COLO668 (cell line): Measurements from ENCODE around the gene BRSK2.
A peak's percentile ranks its signal among the peaks of the same experiment; 100 is the strongest.
"Not testable (repeated sequence)": the region's sequence is repeated elsewhere in the genome, so short reads cannot be mapped to it uniquely, and the experiment has no call there.

Source experiments
- DNase-seq: peaks from one replicate; lab custom pipeline; 2025; ENCODE audit not compliant: unreplicated experiment; lab: John Stamatoyannopoulos, UW

Gene BRSK2

DNA sequence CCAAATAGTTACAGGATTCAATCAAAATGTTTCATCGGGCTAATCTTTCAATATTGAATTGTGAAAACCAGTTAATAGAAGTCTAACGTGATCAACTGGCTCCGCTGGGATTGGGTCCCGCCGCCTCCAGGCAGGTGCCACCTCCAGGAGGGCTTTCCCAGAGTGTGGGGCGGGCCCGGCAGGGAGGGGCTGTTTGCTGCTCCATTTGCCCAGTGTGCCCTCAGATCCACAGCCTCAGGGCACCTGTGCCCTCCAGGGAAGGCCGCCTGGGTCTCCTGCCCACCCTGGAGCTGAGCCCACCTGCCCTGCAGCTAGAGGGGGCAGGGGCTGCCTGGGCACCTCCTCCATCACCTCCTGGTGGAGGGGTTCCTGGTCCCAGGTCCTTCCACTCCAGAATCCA is 17.9 kb downstream of the BRSK2 start:
- DNase-seq: no peak

DNA sequence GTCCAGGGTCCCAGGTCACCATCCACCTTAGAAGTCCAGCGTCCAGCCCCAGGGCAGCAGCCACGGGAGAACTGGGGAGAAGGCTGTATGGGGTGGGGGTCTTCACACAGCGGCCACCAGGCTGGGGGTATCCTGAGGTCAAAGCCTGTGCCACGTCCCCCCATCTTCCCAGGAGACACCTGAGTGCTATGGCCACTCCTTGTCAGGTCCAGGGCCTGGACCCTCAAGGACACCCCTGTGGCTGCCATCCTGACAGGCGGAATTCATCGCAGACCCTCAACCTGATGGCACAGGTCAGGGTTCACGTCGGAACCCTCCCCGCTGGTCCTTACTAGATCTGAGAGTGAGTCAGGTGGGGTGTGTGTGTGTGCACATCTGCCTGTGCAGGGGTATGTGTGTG is 18.6 kb downstream of the BRSK2 start:
- DNase-seq: no peak

GRCh38 chr11:1409108-1409851 is 19.5 kb downstream of the BRSK2 start:
- DNase-seq: no peak

DNA sequence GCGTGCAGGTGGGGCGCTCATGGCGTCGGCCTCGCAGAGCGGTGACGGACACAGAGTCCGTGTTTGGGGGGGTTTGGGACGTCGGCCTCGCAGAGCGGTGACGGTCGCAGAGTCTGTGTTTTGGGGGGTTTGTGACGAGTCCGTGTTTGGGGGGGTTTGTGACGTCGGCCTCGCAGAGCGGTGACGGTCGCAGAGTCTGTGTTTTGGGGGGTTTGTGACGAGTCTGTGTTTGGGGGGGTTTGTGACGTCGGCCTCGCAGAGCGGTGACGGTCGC is 20.1 kb downstream of the BRSK2 start:
- DNase-seq: not testable (repeated sequence)

- DNase-seq: no peak
Measured at GRCh38 chr11:1410366-1411291, 20.9 kb downstream of the BRSK2 start.

- DNase-seq: peak; percentile 31
Measured at GRCh38 chr11:1411301-1411700, 21.6 kb downstream of the BRSK2 start.

DNA sequence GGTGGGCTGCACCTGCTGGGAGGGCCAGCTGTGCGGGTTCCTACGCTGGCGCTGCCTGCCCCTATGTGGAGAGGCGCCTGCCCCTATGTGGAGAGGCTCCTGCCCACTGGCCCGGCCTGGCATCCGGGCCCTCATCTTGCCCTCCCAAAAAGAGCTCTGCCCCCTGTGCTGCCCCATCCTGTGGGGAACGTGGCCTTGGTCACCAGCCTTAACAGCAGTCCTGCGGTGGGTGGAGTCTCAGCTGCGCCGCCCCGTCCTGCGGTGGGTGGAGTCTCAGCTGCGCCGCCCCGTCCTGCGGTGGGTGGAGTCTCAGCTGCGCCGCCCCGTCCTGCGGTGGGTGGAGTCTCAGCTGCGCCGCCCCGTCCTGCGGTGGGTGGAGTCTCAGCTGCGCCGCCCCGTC is 22.0 kb downstream of the BRSK2 start:
- DNase-seq: not testable (repeated sequence)

DNA sequence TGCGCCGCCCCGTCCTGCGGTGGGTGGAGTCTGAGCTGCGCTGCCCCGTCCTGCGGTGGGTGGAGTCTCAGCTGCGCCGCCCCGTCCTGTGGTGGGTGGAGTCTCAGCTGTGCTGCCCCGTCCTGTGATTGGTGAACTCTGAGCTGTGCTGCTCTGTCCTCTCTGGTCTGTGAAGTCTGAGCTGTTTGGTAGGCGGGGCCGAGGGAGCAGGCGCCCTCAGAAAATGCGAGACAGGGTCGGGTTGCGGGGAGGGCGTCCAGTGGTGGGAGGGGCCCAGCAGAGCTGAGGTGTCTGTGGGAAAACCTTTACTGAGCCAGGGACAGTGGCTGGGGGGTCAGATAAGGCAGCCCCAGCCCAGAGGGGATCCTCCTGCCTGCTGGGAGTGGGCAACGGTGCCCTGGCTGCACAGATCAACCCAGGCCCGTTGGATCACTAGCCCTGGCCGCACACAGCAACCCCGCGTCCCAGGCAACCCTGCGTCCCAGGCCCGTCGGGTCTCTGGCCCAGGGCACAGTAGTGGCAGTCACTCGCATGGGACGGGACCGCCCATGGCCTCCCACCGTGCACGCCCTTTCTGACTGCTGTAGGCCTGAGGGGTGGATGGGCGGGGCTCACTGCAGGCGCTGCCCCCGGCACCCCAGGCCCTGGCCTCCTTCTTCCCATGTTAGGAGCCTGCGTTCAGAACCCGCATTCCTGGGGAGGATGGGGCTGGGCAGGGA is 22.8 kb downstream of the BRSK2 start:
- no peak for DNase-seq

DNA sequence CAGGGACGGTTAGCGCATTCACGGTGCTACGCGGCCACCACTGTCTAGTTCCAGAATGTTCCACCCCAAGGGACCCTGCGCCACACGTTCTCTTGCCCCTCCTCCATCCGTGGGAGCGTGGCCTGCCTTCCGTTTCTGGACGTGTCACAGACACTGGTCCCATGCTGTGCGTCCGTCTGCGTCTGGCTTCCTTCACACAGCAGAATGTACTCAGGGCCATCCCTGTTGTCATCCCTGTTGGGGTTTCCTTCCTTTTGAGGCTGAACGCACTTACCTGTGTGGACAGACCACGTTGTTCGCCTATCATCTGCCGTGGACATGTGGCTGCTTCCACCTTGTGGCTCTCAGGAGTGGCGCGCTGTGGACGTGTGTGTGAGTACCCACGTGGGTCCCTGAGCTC is 24.9 kb downstream of the BRSK2 start:
- no peak for DNase-seq

- DNase-seq: no peak
Measured at GRCh38 chr11:1415631-1416030, 25.9 kb downstream of the BRSK2 start.

DNA sequence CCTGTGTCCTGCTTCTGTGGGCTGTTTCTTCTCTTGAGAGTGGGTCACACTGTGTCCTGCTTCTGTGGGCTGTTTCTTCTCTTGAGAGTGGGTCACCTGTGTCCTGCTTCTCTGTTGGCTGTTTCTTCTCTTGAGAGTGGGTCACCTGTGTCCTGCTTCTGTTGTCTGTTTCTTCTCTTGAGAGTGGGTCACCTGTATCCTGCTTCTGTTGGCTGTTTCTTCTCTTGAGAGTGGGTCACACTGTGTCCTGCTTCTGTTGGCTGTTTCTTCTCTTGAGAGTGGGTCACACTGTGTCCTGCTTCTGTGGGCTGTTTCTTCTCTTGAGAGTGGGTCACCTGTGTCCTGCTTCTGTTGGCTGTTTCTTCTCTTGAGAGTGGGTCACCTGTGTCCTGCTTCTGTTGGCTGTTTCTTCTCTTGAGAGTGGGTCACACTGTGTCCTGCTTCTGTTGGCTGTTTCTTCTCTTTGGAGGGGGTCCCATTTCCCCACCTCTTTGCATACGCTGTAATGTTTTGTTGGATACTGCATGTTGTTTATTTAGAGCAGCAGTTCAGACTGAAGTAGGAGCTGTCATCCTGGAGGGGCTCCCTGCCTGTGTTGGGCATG is 28.6 kb downstream of the BRSK2 start:
- DNase-seq: not testable (repeated sequence)

- no peak for DNase-seq
Measured at GRCh38 chr11:1419811-1420210, 30.1 kb downstream of the BRSK2 start.

DNA sequence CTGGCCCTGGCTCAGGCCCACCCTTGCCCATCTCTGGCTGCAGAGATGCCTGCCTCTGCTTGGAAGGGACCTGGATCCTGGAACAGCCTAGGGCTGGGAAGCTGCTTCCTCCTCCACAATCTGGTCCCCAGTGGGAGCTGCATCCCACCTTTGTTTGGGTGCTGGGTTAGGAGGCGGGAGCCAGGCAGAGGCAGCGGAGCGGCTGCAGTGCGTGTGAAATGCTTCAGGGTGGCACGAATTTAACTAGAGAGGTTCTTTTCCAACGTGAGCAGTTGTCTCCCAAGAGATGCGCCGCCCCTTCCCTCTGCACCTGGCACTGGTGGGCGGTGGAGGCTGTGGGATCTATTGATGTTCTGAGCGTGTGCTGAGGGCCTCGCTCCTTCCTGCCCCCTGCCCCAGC is 31.6 kb downstream of the BRSK2 start:
- no peak for DNase-seq

- no peak for DNase-seq
Measured at GRCh38 chr11:1422481-1422880, 32.7 kb downstream of the BRSK2 start.

DNA sequence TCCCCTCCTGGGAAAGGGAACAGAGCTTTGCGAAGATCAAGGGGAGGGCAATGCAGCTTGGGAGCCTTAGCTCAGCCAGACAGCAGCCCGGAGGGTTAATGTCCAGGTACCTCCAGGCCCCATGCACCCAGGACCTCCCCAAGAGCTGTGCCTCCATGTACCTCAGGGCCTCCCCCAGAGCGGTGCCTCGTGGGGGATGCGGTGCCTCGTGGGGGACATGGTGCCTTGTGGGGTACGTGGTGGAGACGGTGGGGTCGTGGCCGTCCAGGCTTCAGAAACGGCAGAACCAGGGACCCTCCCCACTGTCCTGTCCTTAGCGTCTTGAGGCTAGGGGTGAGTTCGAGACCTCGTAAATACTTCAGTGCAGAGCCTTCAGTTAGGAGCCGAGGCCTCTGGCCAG is 33.2 kb downstream of the BRSK2 start:
- DNase-seq: no peak

GRCh38 chr11:1423406-1423805 is 33.7 kb downstream of the BRSK2 start:
- not testable (repeated sequence) for DNase-seq

GRCh38 chr11:1425006-1425405 is 35.3 kb downstream of the BRSK2 start:
- no peak for DNase-seq

GRCh38 chr11:1425439-1425838 is 35.7 kb downstream of the BRSK2 start:
- DNase-seq: no peak

DNA sequence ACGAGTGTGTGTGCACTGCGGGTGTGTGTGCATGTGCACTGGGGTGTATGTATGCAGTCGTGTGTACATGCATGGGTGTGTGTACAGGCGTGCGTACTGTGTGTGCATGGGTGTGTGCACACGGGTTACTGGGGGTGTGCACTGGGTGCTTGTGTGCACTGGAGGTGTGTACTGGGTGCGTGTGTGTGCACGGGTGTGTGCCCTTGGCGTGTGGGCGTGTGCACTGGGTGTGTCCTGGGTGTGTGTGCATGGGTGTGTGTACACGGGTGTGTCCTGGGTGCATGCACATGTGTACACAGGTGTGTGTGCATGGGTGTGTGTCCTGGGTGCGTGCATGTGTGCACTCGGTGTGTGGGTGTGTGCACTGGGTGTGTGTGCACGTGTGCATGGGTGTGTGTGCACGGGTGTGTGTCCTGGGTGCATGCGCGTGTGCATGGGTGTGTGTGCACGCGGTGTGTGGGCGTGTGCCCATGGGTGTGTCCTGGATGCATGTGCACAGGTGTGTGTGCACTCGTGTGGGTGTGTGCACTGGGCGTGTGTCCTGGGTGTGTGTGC is 39.1 kb downstream of the BRSK2 start:
- DNase-seq: no peak

- no peak for DNase-seq
Measured at GRCh38 chr11:1433568-1433967, 43.8 kb downstream of the BRSK2 start.

- peak; percentile 8 for DNase-seq
Measured at GRCh38 chr11:1433977-1434640, 44.4 kb downstream of the BRSK2 start.
